Lower lobe of right lung (tissue), 2 donors: ENCODE data around the gene FHIP1B. TPM values are rescaled to one million over a fixed set of nuclear protein-coding genes. Genes with fewer than 3 reads are reported as not detected.

Experiments used
- ATAC-seq, 2 donors: fragments of 200-7000 bp; cut with Tn5 transposase; one replicate each; pipeline ENCODE4 v1.9.1; 2020 to 2022; ENCODE audit warnings: mild to moderate bottlenecking in 2 of 2, moderate library complexity in 2 of 2
- DNase-seq: peaks from one replicate; pipeline ENCODE4 v3.0.0-alpha.2; 2020
- H3K27ac ChIP-seq: fragments of 200-600 bp; one replicate; pipeline ENCODE4 v1.8.0; 2022
- H3K27me3 ChIP-seq: fragments of 200-600 bp; one replicate; pipeline ENCODE4 v1.8.0; 2022; ENCODE audit warnings: low read depth
- H3K36me3 ChIP-seq: fragments of 200-600 bp; one replicate; pipeline ENCODE4 v1.8.0; 2022; ENCODE audit warnings: mild to moderate bottlenecking
- H3K4me1 ChIP-seq: fragments of 200-600 bp; one replicate; pipeline ENCODE4 v1.8.0; 2022
- H3K4me3 ChIP-seq: fragments of 200-600 bp; one replicate; pipeline ENCODE4 v1.8.0; 2022; ENCODE audit warnings: mild to moderate bottlenecking
- H3K9me3 ChIP-seq: fragments of 200-600 bp; one replicate; pipeline ENCODE4 v1.8.0; 2022
- CTCF ChIP-seq: fragments of 200-600 bp; IDR thresholded peaks from one replicate; pipeline ENCODE4 v1.8.0; 2022; ENCODE audit warnings: antibody characterized with exemption, mild to moderate bottlenecking
- intact Hi-C: fragments of 100-400 bp; cut with DNase I; formaldehyde crosslinking; loops from one replicate; pipeline ENCODE4 v1.11.0; 2022
- total RNA-seq: library from RNA; stranded (reverse); fragmentation: NEBNext Ultra II Directional; extraction: Animal tissue kit (Norgen Biotek cat#: 25700); gene quantifications from one replicate; pipeline ENCODE4 v1.2.1, GENCODE V29; 2021
- donor health status: DM: no; HTN: yes; CAD: no; lungs with severe emphysema.

FHIP1B gene
- total RNA-seq, 1 donor from 2014 or later = 37.1 TPM

- DNase-seq = no peak
- peaks cover under 1% of the 10 kb centered on the region for H3K9me3 ChIP-seq
- H3K4me3 ChIP-seq = no peak within 1 kb of the TSS
- H3K27me3 ChIP-seq = no peaks in the 10 kb centered on the region
- no peak for TF ChIP-seq CTCF
- no peak for ATAC-seq
- H3K4me1 ChIP-seq = no peaks in the 10 kb centered on the region
- H3K36me3 ChIP-seq = no peaks in the 10 kb centered on the region
- no peak within 1 kb of the TSS for H3K27ac ChIP-seq
- intact Hi-C loops = no loop called here
Measured at GRCh38 chr11:6170226-6170625, 64.2 kb downstream of the FHIP1B start, which contains the start of gene OR52B2. OR52B2 (minus strand) TSS chr11:6170326; CDS start chr11:6170326, 0 bp downstream.

Other genes with a start within 250 kb of the FHIP1B start
- gene OR52L1, start 247.7 kb downstream of the FHIP1B start, total RNA-seq = not detected
- not detected for gene OR56A4, start 227.7 kb downstream of the FHIP1B start, total RNA-seq
- gene OR56A1, start 203.9 kb downstream of the FHIP1B start, total RNA-seq = not detected
- not detected for gene OR56B4, start 127.0 kb downstream of the FHIP1B start, total RNA-seq
- not detected for gene OR52B2, start 64.3 kb downstream of the FHIP1B start, total RNA-seq
- not detected for gene OR52W1, start 35.4 kb downstream of the FHIP1B start, total RNA-seq
- gene C11orf42, start 29.1 kb downstream of the FHIP1B start, total RNA-seq = not detected
- gene CNGA4, start 4.5 kb upstream of the FHIP1B start, total RNA-seq = 3.8 TPM
- gene CCKBR, start 25.2 kb upstream of the FHIP1B start, total RNA-seq = not detected
- gene CAVIN3, start 85.9 kb upstream of the FHIP1B start, total RNA-seq = 36.3 TPM
- 39.7 TPM for gene SMPD1, start 155.8 kb upstream of the FHIP1B start, total RNA-seq
- 37.2 TPM for gene APBB1, start 184.5 kb upstream of the FHIP1B start, total RNA-seq
- gene HPX, start 206.4 kb upstream of the FHIP1B start, total RNA-seq = 1.7 TPM
- 18.9 TPM for gene TRIM3, start 239.3 kb upstream of the FHIP1B start, total RNA-seq
- gene ARFIP2, start 246.7 kb upstream of the FHIP1B start, total RNA-seq = 38.8 TPM
- 34.6 TPM for gene TIMM10B, start 246.9 kb upstream of the FHIP1B start, total RNA-seq